Measurements from ENCODE around the gene KCNIP1.

KCNIP1 gene

DNA sequence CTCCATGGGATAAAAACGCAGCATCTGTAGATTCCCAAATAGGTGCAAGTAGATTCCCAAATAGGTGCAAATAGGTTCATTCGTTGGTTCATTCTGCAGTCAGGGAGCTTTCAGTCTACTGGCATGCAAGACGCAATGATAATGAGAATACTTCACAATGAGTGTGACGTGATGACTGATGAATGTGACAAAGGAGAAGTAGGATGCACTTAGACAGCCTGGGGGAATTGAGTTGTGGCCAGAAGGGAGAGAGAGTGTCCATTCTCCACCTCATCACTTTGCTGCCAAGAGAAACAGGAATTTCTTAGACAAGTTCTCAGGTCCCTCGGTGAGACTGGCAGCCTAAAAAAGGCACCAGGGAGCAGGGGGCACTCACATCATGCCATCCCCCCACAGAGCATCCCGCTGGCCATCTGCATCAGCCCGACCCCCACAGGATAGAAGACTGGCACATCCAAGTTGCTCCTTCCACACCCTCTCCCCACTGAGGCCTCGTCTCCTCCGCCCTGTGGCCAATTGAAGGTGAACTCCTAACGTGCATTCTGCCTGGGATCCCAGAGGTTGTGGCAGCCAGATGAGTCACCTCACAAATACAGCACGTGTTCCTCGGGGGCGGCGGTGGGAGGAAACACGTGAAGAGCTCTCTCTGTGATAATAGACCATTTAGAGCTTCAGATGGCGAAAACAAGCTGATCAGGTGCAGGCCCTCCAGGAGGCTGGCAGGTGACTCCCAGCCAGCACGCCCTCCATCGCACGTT is 19.9 kb upstream of the KCNIP1 start:
- no peak for DNase-seq

DNA sequence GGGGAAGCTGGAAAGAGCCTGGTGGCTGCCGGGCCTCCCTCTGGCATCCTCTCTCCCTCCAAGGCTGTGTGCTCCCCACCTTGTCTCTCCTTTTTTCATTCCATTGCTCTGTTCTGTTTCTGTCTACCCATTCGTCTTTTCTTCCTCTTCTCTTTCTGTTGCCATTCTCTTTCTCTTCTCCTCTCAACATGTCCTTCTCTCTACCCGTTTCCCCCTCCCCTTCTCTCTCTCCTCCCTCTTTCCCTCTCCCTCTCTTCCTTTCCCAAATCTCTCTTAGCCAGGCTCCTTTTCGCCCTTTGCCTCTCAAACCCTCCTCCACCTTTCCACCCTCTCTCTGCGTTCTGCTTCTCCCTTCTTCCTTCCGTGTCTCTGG is 19.4 kb upstream of the KCNIP1 start:
- DNase-seq, result peak; percentile 13

DNA sequence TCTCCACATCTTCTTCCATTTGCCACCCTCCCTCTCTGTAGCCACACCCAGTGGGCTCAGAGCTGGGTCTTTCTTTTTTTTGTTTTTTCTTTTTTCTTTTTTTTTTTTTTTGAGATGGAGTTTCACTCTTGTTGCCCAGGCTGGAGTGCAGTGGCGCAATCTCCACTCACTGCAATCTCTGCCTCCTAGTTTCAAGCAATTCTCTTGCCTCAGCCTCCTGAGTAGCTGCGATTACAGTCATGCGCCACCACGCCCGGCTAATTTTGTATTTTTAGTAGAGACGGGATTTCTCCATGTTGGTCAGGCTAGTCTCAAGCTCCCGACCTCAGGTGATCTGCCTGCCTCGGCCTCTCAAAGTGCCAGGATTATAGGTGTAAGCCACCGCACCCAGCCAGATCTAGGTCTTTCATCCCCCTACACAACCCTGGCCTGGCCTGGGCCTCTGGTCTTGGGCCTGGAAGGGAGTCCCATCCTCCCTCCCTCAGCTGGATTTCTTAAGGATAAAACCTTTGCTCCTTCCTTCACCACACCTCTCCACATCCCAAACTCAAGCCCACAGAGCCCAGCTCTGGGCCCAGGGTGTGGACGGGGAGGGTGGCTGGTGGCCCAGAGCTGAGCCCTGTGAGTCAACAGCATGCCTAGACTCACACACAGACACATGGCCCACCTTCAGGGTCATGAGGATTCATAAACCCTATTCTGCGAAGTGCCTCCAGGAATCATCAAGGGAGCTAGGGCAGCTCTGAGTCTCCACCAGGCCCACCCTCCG is 18.8 kb upstream of the KCNIP1 start:
- DNase-seq, result no peak

DNA sequence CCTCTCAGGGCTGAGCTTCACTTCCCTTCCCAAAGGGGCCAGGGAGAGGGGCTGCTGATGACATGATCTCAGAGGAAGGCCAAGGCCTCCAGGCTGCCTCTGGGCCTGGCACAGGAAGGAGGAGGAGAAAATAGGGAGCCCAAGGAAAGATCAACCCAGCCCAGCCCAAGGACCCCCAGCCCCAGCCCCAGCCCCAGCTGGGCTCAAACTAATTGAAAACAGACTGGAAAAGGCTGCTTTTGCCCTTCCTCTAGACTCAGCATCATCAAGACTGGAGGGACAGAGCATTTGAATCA is 18.3 kb upstream of the KCNIP1 start:
- no peak for DNase-seq

DNA sequence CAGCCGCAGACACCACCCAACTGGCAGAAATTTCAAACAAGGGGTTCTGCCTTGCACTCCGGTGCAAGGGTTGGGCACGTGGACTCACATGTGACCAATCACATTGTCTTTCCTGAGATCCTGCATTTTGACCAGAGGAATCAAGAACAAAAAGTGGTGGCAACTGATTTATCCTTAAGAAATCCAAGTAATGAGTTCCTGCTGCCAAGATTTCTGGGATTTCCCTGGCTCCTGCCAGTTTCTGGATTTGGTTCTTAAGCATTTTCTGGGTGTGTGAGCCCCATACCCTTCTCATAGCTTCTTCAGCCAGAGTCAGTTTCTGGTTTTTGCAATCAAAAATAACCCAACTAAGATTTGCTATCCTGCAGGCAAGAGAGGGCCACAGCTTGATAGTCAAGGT is 17.4 kb upstream of the KCNIP1 start:
- no peak for DNase-seq

DNA sequence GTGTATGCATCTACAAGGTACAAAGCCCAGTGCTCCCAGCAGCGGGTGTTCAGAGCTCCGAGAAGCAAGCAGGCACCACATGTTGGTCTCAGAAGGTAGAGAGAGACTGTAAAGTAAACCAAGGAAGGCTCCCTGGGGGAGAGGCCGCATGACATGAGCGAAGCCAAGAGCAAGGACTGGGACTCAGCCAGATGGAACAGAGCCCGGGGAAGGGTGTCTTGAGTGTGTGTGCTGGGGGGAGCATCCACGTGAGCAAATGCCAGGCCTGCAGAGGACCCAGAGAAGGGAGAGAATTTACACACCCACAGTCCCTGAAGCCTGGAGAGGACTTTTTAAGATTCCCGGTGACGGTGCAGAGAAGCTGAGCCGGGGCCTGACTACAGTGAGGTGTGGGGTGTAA is 15.2 kb upstream of the KCNIP1 start:
- no peak for DNase-seq

DNA sequence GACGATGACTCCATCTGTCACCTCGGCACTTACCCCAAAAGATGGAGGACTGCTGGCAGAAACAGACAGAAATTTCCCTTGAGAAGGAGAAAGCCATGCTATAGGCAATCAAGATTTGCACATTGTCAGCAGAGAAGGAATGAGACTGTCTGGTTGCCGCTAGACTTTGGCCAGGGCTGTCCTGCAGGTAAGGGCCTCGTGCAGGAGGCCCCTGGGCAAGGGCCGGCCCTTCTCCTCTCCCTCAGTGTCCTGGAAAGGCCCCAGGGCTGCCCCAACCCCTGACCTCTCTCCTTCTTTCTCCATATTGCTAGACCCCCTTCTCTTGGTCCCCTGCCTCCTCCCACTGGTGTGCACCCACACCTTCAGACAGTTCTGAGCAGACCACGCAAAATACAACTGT is 14.6 kb upstream of the KCNIP1 start:
- DNase-seq, result no peak

DNA sequence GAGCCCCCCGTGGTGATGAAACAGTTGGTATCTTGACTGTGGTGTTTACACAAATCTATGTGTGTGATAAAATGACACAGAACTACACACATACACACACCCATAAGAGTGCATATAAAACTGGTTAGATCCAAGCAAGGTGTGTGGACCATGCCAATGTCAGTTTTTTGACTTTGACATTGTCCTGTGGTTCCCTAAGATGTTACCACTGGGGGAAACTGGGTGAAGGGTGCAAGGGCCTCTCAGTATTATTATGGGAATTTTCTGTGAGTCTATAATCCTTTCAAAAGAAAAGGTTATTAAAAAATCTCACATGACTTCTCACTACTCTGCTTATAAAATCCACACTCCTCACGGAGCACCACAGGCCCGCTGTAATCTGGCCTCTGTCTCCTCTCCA is 13.4 kb upstream of the KCNIP1 start:
- DNase-seq, result no peak

DNA sequence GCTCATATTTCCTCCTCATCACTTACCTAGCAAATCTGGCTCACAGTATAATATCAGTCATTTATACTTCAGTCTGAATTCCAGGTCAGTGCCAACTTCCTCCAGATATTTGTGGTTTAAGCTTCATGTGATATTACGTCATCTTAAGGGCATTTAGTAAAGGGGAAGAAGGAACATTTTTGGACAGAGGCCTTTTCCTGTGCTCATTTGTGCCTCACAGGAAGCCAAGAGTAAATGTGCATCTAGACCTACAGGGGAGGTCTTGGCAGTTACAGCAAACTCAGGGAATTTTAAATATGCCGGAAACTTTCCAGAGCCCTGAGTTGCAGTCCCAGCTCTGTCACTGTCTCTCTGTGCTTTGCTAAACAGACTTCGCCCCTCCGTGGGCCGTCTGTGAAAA is 12.3 kb upstream of the KCNIP1 start:
- peak; percentile 13 for DNase-seq

DNA sequence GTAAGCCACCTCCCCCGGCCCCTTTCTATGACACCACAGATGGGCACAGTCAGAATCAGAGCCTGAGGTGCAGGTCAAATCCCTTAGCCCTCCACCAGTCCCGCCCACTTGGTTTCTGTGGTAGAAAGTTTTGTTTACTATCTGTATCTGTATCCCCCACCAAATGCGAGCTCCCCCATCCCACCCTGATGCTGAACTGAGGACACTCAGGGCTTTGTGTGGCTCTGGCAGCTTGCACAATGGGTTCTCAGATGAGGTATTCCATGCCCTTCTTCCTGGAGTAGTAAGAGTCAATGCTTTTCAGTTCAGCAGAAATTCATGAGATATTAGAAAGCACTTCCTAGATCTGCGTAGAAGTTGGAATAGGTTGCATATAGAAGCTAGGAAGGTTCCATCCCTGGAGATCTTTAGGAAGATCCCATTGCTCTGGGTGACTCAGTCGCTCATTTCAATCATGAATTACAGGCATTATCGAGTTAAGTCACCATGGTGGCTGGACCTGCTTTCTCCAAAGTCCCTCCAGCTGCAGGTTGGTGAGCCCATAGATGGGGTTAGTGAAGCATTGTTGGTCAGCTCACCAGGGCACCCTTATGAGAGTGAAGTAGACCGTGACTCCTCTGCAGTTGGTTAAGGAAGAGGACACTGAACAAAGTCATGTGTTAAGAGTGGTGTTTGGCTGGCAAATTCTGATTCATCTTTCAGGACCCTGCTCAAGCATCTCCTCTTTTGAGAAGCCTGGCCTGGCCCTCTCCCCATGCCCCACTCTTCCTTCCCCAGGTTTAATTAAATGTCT is 10.6 kb upstream of the KCNIP1 start:
- DNase-seq, result no peak

DNA sequence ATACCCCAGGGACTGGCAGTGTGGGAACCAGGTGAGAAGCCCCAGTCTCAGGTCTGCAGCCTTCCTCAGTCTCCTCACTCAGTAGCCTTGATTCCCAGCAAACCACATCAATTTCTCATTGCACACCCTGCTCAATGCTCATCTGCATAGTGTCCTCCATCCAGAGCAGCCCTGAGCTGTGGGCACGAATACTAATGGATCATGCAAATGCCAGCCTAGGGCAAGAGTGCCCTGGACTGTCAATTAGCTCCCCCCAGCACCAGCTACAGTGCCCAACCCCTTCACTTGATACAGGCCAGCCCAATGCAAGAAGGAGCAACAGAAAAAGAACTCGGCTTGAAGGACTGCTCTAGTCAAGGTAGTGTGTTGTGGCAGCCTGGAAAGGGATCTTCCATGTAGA is 9.8 kb upstream of the KCNIP1 start:
- DNase-seq, result no peak

DNA sequence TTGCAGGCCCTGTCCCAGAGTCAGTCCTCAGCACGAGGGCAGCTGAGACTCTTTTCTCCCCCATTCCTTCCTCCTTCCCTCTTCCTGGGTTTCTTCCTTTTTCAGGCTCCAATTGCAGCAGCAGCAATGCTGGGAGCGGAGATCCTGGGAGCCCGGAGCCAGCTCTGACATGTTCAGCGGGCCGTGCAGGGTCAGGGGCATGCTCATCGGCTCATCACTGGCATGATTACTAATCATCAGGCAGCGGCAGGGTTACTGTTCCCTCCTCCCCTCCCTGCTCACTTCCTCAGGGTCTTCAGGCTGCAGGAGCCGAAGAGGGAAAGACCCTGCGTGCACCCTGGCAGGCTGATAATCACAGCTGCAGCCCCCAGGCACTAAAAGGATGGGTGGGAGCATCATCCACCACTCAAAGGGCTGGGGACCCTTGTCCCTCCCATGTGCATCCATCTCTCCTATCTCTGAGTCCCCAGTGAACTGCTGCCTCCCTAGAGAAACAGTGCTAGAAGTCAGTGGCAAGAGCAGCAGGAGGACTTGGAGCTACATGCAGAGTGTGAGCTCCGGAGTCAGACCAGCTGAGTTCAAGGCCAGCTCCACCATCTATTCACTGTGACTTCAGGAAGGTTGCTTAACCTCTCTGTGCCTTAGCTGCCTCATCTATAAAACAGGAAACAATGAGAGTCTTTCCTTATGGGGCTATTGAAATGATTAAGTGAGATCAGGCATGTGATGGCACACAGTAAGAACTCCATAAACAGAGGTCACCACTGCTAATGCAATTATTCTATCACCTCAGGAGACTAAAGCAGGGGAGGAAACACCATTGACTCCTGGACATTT is 7.8 kb upstream of the KCNIP1 start:
- DNase-seq, result no peak

DNA sequence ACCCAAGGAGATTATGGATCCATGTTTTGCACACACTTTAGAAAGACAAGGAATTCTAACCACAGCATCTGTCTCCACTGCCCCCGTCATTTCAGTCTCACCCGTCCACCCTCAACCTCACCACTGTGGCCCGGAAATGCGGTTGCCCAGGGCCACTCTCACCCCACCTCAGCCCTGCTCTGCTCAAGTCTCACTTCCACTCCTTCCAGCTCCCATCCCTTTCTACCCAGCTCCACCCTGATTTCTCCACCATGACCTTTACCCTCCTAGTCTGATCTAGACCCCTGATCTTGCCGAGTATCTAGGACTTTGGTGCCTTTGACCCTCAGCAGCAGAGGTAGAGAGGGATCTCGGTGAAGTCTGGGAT is 7.2 kb upstream of the KCNIP1 start:
- DNase-seq, result no peak

DNA sequence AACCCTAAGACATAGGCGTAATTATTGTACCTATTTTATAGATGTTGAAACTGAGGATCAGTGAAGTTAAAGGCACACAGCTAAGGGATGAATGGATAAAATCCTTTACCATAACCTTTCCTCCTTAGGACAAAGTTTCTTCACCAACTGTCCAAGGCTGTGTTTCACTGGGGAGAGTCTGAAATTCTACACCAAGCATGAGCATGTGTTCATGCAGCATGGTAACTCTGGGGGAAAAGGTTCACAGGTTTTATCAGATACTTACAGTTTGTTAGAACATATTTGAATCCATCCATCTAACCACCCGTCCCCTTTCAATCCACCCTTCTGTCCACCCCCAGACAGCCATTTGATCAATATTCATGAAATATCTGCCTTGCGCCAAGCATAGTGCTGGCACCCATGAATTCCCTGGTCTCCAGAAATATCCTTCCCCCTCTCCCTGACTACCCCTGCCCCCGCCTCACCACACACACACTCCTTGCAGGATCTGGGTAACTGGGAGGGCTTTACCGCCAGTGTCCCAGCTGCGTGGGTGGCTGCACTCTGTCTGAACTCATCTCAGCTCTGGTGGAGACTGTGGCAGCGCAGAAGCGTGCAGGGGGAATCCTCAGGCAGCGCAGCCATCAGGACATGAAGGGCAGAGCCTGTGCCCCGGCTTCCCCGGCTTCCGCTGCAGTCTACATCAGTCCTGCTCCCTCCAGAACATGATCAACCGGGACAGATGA is 6.3 kb upstream of the KCNIP1 start:
- DNase-seq, result no peak

DNA sequence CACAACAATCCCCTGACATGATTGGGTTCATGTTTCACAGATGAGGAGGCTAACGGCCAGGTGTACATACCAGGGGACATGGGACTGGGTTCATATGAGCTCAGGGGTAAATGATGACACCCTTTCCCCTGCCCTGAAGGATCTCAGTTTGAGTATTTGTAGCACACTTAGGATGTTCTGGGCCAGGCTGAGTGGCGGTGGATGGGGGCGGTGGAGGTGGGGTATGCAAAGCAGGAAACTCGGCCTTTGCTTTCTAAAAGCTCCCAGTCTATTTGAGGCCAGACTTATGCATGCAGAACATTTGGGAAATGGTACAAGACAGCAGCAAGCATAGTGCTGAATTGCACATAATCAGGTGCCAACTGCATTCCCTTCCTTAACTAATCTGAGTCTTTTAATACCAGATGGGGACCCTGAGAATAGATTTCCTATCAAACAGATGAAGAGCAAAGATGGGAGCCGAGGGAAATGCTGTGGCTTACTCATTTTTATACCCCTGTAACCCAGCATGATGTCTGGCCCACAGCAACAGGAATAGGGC is 4.9 kb upstream of the KCNIP1 start:
- DNase-seq, result no peak

DNA sequence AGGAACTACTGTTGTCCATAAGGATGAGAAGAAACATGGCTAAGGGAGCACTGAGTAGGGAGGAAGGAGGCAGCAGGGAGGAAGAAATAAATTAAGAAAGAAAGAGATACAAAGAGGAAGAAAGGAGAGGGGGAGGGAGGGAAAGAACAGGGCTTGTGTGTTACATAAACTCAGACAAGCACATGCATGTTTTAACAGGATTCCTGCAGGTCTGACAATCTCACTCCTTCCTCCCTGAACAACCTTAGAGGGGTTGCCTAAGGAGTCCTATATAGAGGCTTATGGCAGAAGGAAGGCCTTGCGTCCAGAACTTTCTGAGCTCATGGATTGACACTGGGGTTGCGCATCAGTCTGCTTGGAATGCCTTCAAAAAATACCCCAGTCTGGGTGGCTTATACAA is 4.2 kb upstream of the KCNIP1 start:
- no peak for DNase-seq

DNA sequence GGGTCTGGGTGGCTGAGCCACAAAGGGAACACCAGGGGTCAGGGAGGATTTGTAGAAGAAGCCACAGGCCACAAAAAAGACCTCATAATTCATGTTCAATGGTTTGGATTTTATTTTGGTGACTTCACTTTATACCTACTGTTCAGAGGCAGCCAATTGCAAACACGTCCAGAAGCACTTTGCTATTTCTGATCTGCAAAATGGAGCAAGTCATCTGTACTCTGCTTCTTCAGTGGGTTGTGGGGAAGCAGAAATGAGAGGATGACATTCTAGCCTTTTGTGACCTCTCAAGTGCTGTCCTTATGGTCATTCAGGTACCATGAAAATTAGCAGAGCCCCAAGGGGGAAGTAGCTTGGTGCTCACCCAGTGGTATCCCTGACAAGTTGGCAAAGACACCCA is 2.5 kb upstream of the KCNIP1 start:
- DNase-seq, result no peak

DNA sequence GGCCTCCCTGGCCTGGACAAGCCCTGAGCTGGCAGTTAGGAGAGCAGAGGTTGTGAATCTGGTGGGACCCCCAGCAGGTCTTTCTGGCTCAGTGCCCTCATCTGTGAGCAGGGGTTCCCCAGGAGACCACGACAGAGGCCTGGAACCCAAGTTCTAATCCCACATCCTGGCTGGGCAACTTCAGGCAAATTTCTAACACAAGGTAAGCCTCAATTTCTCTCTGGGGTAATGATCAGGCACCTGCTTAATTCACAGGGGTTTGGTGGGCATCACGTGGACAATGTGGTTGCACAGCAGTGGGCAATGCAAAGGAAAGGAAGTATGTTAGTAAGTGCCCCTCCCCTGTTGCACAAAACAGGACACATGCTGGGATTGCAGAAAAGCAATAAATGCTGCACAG is 1.9 kb upstream of the KCNIP1 start:
- DNase-seq, result no peak

DNA sequence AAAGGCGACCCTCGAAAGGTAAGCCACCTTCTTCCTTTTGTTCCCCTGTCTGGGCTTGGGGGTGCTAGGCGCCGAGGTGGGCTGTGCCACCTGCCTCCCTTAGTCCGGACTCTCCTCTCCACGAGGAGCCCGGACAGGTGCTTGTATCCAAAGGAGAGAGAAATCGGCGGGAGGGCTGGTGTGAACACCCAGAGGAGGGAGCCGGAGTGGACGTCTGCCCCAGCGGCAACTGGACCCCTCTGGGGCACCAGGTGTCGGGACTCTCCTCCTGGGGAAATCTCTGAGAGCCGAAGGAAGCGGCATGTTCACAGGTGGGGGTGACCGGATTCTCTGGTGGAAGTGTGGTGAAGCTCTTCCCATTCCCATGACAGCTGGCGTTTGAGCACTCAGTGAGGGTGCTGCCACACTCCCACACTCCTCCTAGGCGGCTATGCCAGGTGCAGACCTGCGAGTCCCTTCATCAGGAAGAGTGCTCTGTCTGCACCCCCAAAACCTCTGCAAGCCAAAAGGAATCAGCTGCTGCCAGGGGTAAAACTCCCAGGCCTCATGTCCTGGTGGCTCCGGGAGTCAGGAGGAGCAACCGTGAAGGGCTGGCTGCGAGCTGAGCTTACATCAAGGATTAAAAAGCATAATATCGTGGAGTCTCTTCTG is 921 bp downstream of the KCNIP1 start:
- no peak for DNase-seq

DNA sequence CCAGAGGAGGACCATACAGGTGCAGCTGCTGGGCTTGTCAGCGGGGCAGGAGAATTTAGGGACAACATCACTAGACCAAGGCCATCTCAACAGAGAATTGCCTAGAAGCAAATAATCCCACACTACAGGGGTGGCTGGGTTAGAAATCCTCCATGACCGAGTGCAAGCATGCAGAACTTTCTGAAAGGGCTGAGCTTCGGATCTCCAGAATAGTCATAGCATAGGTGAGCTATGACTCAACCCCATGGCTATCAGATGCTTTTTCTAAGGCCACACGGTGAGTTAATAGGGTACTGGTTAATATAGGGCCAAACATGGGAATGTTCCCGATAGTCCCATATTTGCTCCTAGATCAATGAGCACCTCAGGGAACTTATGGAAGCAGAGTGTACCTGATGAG is 4.2 kb downstream of the KCNIP1 start:
- DNase-seq, result no peak

DNA sequence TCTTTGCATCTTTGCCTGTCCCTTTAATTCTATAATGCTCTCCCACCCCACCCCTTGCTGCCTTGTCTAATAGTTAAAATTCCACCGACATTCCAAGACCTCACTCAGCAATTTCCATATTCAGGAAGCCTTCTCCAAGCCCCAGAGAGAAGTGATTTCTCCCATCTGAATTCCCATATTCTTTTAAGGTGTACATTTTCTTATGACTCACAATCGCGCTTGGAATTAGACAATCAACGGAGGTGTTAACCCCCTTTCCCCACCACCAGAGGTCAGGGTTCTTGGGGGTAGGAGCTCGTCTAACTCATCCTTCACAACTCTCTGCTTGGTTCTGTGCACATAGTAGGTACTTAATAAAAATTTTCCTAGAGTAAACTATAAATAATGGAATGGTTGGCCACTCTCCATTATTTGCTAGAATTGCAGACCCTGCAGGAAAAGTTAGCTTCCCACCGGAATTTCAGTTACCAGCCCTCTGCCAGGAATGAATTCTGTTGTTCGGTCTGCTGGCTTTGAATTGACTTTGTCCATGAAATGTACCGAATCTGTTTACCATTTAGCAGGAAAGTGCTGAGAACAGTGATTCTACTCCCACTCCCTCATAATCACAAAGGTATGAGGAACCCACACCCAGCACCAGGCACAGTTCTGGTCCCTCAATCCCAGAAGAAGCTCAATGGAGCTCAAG is 5.0 kb downstream of the KCNIP1 start:
- no peak for DNase-seq

All from hematopoietic multipotent progenitor cell treated with erythropoietin and hydrocortisone succinate and interleukin-3 and kit ligand, for 6 days (in vitro differentiated cells).